Neural progenitor cell (in vitro differentiated cells): ENCODE results near the gene LRCH3. TPM values are rescaled to one million over a fixed set of nuclear protein-coding genes. Genes with fewer than 3 reads are reported as not detected.
A peak's percentile ranks its signal among the peaks of the same experiment; 100 is the strongest.

Experiments used
- DNase-seq: peaks from one replicate; pipeline ENCODE4 v3.0.0-alpha.2; 2016; ENCODE audit warnings: low spot score
- H2AFZ ChIP-seq: fragments of 200-600 bp; sonication (generic); replicated peaks from 2 replicates; pipeline ENCODE4 v1.6.1; 2016; ENCODE audit warnings: antibody characterized with exemption
- H3F3A ChIP-seq: fragments of 200-600 bp; sonication (generic); 2 replicates; pipeline ENCODE4 v1.6.1; 2016; ENCODE audit warnings: antibody characterized with exemption, low read depth
- H3K27ac ChIP-seq: fragments of 200-600 bp; sonication (generic); 2 replicates; pipeline ENCODE4 v1.5.1; 2016; ENCODE audit warnings: mild to moderate bottlenecking
- H3K27me3 ChIP-seq: fragments of 200-600 bp; sonication (generic); 2 replicates; pipeline ENCODE4 v1.6.1; 2016; ENCODE audit warnings: mild to moderate bottlenecking, moderate library complexity
- H3K36me3 ChIP-seq: fragments of 200-600 bp; sonication (generic); 2 replicates; pipeline ENCODE4 v1.5.1; 2016
- H3K4me1 ChIP-seq: fragments of 200-600 bp; sonication (generic); 2 replicates; pipeline ENCODE4 v1.6.1; 2016; ENCODE audit warnings: mixed run types
- H3K4me2 ChIP-seq: fragments of 200-600 bp; sonication (generic); 2 replicates; pipeline ENCODE4 v1.6.1; 2016
- H3K4me3 ChIP-seq: fragments of 200-600 bp; sonication (generic); 2 replicates; pipeline ENCODE4 v1.5.1; 2016
- H3K79me2 ChIP-seq: fragments of 200-600 bp; sonication (generic); 2 replicates; pipeline ENCODE4 v1.6.1; 2016; ENCODE audit warnings: low read depth
- H3K9ac ChIP-seq: fragments of 200-600 bp; sonication (generic); 2 replicates; pipeline ENCODE4 v1.6.1; 2016
- H3K9me3 ChIP-seq: fragments of 200-600 bp; sonication (generic); 2 replicates; pipeline ENCODE4 v1.5.1; 2016; ENCODE audit warnings: low read depth
- H4K20me1 ChIP-seq: fragments of 200-600 bp; sonication (generic); 2 replicates; pipeline ENCODE4 v1.6.1; 2016; ENCODE audit warnings: low read depth
- H3K27ac Mint-ChIP-seq: 3 replicates; pipeline ENCODE4 v1.8.0; 2021; ENCODE audit warnings: mixed read lengths
- H3K27me3 Mint-ChIP-seq: 2 replicates; pipeline ENCODE4 v1.8.0; 2022; ENCODE audit warnings: low read depth, mild to moderate bottlenecking, inconsistent platforms, moderate library complexity, mixed read lengths; ENCODE audit not compliant: insufficient read depth
- H3K36me3 Mint-ChIP-seq: 3 replicates; pipeline ENCODE4 v1.8.0; 2021; ENCODE audit warnings: mixed read lengths
- H3K4me1 Mint-ChIP-seq: 3 replicates; pipeline ENCODE4 v1.8.0; 2021; ENCODE audit warnings: mixed read lengths
- H3K4me3 Mint-ChIP-seq: 3 replicates; pipeline ENCODE4 v1.8.0; 2021; ENCODE audit warnings: mild to moderate bottlenecking, moderate library complexity, mixed read lengths
- H3K9me3 Mint-ChIP-seq: 3 replicates; pipeline ENCODE4 v1.8.0; 2020; ENCODE audit warnings: mixed read lengths
- EZH2 ChIP-seq: fragments of 200-600 bp; sonication (generic); IDR thresholded peaks from 2 replicates; pipeline ENCODE4 v1.6.1; 2017; ENCODE audit warnings: antibody characterized with exemption, mild to moderate bottlenecking, moderate library complexity
- EZH2phosphoT487 ChIP-seq: fragments of 200-600 bp; sonication (generic); IDR thresholded peaks from 2 replicates; pipeline ENCODE4 v1.6.1; 2017; ENCODE audit warnings: antibody characterized with exemption
- total RNA-seq: library from RNA; depleted of rRNA; stranded (reverse); fragments of >200 nt; gene quantifications from 2 replicates; pipeline ENCODE4 v1.2.3, GENCODE V29; 2015; ENCODE audit warnings: low replicate concordance
- TF ChIP-seq, protein P1 (sequence below): fragments of 200-600 bp; sonication (generic); IDR thresholded peaks from 2 replicates; pipeline ENCODE4 v1.5.1; 2017; ENCODE audit warnings: antibody characterized with exemption, mild to moderate bottlenecking

LRCH3 gene
- total RNA-seq, 1 donor from 2014 or later, result 56.2 TPM

DNA sequence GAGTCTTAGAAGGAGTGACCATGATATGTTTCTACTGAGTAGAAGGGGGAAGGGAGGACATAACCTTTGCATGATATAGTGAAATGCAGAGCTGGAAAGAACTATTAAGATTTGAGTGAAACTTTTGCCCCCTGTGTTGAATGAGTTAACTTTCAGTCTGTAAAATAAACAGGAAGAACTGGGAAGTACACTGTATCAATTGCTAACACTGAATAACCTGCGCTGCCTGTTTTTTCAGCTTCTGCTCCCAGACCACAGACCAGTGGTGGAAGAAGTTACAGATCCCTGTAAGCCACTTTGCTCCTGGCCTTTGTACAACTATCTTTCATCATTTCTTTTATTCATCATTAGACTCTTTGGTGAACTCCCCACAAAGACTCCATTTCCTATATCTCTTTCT, 3.6 kb upstream of the LRCH3 start:
- Mint-ChIP-seq H3K27ac (no peak overlapping the region), H3K36me3 (peaks cover 7% of the 10 kb centered on the region), H3K4me3 (no peak overlapping the region), H3K4me1 (peaks cover 3% of the 10 kb centered on the region), H3K27me3 (peaks cover 11% of the 10 kb centered on the region), H3K9me3 (no peaks in the 10 kb centered on the region)
- TF ChIP-seq, protein P1, sequence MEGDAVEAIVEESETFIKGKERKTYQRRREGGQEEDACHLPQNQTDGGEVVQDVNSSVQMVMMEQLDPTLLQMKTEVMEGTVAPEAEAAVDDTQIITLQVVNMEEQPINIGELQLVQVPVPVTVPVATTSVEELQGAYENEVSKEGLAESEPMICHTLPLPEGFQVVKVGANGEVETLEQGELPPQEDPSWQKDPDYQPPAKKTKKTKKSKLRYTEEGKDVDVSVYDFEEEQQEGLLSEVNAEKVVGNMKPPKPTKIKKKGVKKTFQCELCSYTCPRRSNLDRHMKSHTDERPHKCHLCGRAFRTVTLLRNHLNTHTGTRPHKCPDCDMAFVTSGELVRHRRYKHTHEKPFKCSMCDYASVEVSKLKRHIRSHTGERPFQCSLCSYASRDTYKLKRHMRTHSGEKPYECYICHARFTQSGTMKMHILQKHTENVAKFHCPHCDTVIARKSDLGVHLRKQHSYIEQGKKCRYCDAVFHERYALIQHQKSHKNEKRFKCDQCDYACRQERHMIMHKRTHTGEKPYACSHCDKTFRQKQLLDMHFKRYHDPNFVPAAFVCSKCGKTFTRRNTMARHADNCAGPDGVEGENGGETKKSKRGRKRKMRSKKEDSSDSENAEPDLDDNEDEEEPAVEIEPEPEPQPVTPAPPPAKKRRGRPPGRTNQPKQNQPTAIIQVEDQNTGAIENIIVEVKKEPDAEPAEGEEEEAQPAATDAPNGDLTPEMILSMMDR, result no peak
- TF ChIP-seq EZH2 (no peak), EZH2phosphoT487 (no peak)
- no peaks in the 10 kb centered on the region for H3K27me3 ChIP-seq
- no peak overlapping the region for H3K4me3 ChIP-seq
- H3K36me3 ChIP-seq, result peaks cover 2% of the 10 kb centered on the region
- H4K20me1 ChIP-seq, result no peaks in the 10 kb centered on the region
- no peak overlapping the region for H3K9ac ChIP-seq
- no peak overlapping the region for H3K4me2 ChIP-seq
- H3K79me2 ChIP-seq, result peaks cover 13% of the 10 kb centered on the region
- no peaks in the 10 kb centered on the region for H3K9me3 ChIP-seq
- no peak for DNase-seq
- no peak overlapping the region for H3K27ac ChIP-seq
- peaks cover 2% of the 10 kb centered on the region for H3K4me1 ChIP-seq
- H3F3A ChIP-seq, result peaks cover 12% of the 10 kb centered on the region
- H2AFZ ChIP-seq, result no peak overlapping the region

DNA sequence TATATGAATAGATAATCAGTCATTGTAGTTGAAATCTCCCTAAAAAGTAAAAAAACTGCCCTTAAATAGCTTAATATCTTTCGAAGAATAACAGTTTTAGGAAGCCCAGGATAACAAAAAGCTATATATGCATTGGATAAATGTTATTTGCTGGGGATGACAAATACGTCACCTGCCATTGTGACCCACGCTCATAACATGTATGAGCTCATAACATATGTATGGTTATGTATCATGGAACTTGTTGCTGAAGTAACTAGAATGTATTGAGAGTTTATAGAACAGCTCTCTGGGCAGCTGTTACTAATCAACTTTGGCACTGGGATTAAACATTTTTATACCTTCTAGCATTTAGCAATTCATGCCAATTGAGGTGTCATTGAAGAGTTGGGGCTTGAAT, 1.7 kb upstream of the LRCH3 start:
- peaks cover 2% of the 10 kb centered on the region for H3K36me3 Mint-ChIP-seq
- H3K4me3 Mint-ChIP-seq, result no peak overlapping the region
- no peaks in the 10 kb centered on the region for H3K36me3 ChIP-seq
- no peak overlapping the region for H3K4me2 ChIP-seq
- TF ChIP-seq EZH2 (no peak), EZH2phosphoT487 (no peak)
- H3K27me3 ChIP-seq, result no peaks in the 10 kb centered on the region
- H3K9ac ChIP-seq, result no peak overlapping the region
- DNase-seq, result no peak
- no peaks in the 10 kb centered on the region for H3K9me3 ChIP-seq
- no peaks in the 10 kb centered on the region for H3K9me3 Mint-ChIP-seq
- H3K27ac Mint-ChIP-seq, result no peak overlapping the region
- H3K27ac ChIP-seq, result no peak overlapping the region
- H3K4me1 ChIP-seq, result peaks cover 5% of the 10 kb centered on the region
- H3K27me3 Mint-ChIP-seq, result peaks cover 11% of the 10 kb centered on the region
- H3K4me1 Mint-ChIP-seq, result peaks cover 8% of the 10 kb centered on the region
- H3K79me2 ChIP-seq, result peaks cover 32% of the 10 kb centered on the region
- peaks cover 12% of the 10 kb centered on the region for H3F3A ChIP-seq
- peaks cover 16% of the 10 kb centered on the region for H4K20me1 ChIP-seq
- no peak overlapping the region for H3K4me3 ChIP-seq
- H2AFZ ChIP-seq, result no peak overlapping the region

DNA sequence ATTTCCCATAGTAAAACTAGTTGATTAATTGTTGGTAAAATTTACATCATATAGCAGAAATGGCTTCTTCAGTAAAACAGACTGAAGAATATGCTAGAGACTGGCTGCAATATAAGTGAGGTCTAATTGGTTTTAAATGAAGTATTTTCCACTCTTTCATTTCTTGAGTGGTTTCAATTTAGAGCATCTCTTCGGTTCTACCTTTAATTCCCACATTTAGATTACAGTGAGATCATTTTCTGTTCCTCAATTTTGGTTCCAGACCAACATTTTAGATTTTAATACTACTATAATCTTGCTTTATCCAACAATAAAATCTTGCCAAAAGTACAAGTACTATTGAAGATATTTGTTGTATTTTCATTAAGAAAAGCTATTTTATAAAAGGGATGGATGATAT, 1.0 kb upstream of the LRCH3 start:
- H3K4me1 Mint-ChIP-seq, result peaks cover 8% of the 10 kb centered on the region
- Histone ChIP-seq H3K79me2 (peaks cover 40% of the 10 kb centered on the region), H2AFZ (no peak overlapping the region), H3K27me3 (no peaks in the 10 kb centered on the region), H3K4me1 (peaks cover 5% of the 10 kb centered on the region), H3K4me2 (peak overlapping the region; percentile 83), H3K9me3 (no peaks in the 10 kb centered on the region), H3F3A (peaks cover 12% of the 10 kb centered on the region), H3K9ac (no peak overlapping the region), H3K4me3 (no peak overlapping the region), H3K36me3 (no peaks in the 10 kb centered on the region), H3K27ac (no peak overlapping the region), H4K20me1 (peaks cover 16% of the 10 kb centered on the region)
- peak overlapping the region; percentile 19 for H3K27ac Mint-ChIP-seq
- peaks cover 11% of the 10 kb centered on the region for H3K27me3 Mint-ChIP-seq
- peaks cover 4% of the 10 kb centered on the region for H3K36me3 Mint-ChIP-seq
- H3K4me3 Mint-ChIP-seq, result peak overlapping the region; percentile 95
- H3K9me3 Mint-ChIP-seq, result no peaks in the 10 kb centered on the region
- DNase-seq, result no peak
- no peak for TF ChIP-seq EZH2phosphoT487
- TF ChIP-seq, protein P1, result no peak
- no peak for TF ChIP-seq EZH2

DNA sequence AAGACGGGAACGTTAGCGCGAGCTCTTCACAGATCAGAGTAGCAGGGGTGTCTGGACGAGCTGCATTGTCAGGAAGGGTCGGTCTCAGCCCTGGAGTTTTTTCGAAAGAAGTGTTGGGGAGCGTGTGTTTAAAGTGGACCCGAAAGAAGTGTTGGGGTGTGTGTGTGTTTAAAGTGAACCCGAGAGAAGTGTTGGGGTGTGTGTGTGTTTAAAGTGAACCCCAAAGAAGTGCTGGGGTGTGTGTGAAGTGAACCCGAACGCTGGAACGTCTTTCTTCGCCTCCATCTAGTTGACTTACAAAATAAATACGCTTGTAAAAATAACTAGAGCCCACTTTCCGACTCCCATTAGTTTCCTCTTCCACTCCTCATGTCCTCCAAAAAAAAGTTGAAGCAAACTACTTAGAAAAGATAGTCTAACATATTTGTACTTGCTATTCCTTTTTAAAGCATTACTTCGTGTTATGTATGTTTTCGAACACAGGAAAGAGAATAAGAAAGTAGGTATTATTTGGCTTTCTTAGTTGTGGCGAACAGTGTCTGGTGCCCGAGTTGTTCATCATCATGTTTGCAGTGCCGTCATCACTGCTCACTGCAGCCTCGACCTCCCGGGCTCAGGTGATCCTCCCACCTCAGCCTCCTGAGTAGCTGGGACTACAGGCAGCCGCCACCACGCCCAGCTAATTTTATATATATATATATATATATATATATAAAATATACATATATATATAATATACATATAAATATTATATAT, 1.0 kb downstream of the LRCH3 start:
- H3K4me2 ChIP-seq, result peak overlapping the region; percentile 83
- Mint-ChIP-seq H3K36me3 (peaks cover 16% of the 10 kb centered on the region), H3K9me3 (no peaks in the 10 kb centered on the region), H3K4me1 (peaks cover 8% of the 10 kb centered on the region), H3K4me3 (peak overlapping the region; percentile 95), H3K27ac (peak overlapping the region; percentile 31), H3K27me3 (peaks cover 9% of the 10 kb centered on the region)
- peak overlapping the region; percentile 88 for H3K4me3 ChIP-seq
- H4K20me1 ChIP-seq, result peaks cover 28% of the 10 kb centered on the region
- peak overlapping the region; percentile 96 for H2AFZ ChIP-seq
- no peaks in the 10 kb centered on the region for H3K9me3 ChIP-seq
- peak overlapping the region; percentile 89 for H3K9ac ChIP-seq
- H3K4me1 ChIP-seq, result peaks cover 5% of the 10 kb centered on the region
- no peaks in the 10 kb centered on the region for H3K36me3 ChIP-seq
- H3F3A ChIP-seq, result peaks cover 12% of the 10 kb centered on the region
- no peak for DNase-seq
- peaks cover 60% of the 10 kb centered on the region for H3K79me2 ChIP-seq
- no peak overlapping the region for H3K27ac ChIP-seq
- H3K27me3 ChIP-seq, result no peaks in the 10 kb centered on the region
- no peak for TF ChIP-seq EZH2
- TF ChIP-seq, protein P1, result no peak
- TF ChIP-seq EZH2phosphoT487, result no peak
